Neural cell (in vitro differentiated cells): ENCODE measurements around the gene TAF3.

ENCODE experiments used
- CTCF ChIP-seq: fragments of 450-650 bp; IDR thresholded peaks from 2 replicates; pipeline ENCODE4 v1.5.1; 2014; ENCODE audit warnings: antibody characterized with exemption, mild to moderate bottlenecking, moderate library complexity; ENCODE audit not compliant: poor library complexity, severe bottlenecking
- EP300 ChIP-seq: fragments of 450-650 bp; conservative IDR thresholded peaks from 2 replicates; pipeline ENCODE4 v1.6.1; 2014; ENCODE audit warnings: antibody characterized with exemption, mild to moderate bottlenecking, moderate library complexity; ENCODE audit not compliant: poor library complexity, severe bottlenecking
- EZH2 ChIP-seq: fragments of 200-600, 300-800 bp; shearing (Covaris generic), sonication (generic); IDR thresholded peaks from 2 replicates; pipeline ENCODE4 v1.6.1; 2014; ENCODE audit warnings: antibody characterized with exemption, low read length, borderline replicate concordance, mild to moderate bottlenecking; ENCODE audit not compliant: insufficient read depth, poor library complexity, severe bottlenecking
- POLR2AphosphoS5 ChIP-seq: IDR thresholded peaks from 2 replicates; pipeline ENCODE4 v1.6.1; 2012
- RAD21 ChIP-seq: fragments of 450-650 bp; conservative IDR thresholded peaks from 2 replicates; pipeline ENCODE4 v1.6.1; 2014; ENCODE audit warnings: antibody characterized with exemption, mild to moderate bottlenecking, moderate library complexity
- SMC3 ChIP-seq: fragments of 450-650 bp; conservative IDR thresholded peaks from 2 replicates; pipeline ENCODE4 v1.6.1; 2014; ENCODE audit warnings: antibody characterized with exemption, mild to moderate bottlenecking, moderate library complexity; ENCODE audit not compliant: poor library complexity
- TAF1 ChIP-seq: IDR thresholded peaks from 2 replicates; pipeline ENCODE4 v1.6.1; 2012; ENCODE audit warnings: low read depth

DNA sequence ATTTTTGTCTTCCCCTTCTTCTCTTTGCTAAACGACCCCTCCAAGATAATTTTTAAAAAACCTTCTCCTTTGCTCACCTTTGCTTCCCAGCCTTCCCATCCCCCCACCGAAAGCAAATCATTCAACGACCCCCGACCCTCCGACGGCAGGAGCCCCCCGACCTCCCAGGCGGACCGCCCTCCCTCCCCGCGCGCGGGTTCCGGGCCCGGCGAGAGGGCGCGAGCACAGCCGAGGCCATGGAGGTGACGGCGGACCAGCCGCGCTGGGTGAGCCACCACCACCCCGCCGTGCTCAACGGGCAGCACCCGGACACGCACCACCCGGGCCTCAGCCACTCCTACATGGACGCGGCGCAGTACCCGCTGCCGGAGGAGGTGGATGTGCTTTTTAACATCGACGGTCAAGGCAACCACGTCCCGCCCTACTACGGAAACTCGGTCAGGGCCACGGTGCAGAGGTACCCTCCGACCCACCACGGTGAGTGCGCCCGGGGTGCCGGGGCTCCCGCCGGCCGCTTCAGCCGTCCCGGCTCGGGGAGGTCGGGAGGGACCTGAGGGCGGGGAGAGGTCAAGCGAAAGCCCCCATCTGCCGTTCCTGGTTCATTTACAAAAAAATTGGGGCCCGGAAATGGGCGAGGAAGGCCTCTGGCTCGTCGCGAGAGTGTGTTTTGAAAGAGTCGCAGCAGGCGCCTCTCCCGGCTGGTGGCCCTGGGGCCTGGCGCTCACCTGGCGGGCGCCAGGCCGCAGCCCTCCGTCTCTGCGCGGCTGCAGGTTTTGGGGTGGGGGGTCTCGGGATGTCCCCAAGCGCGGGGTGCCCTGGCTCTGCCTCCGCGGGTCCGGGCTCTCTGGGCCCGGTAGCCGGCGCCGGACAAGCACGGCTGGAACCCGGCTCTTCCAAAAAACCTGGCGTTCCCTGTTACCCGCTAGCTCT is 237.4 kb downstream of the TAF3 start:
- TF ChIP-seq CTCF (no peak), EZH2 (peak; percentile 96), SMC3 (no peak), EP300 (no peak), POLR2AphosphoS5 (no peak), TAF1 (no peak), RAD21 (no peak)
